Kidney epithelial cell (primary cell): ENCODE data around the gene GTSE1. TPM values are rescaled to one million over a fixed set of nuclear protein-coding genes. Genes with fewer than 3 reads are reported as not detected.

Experiments
- DNase-seq: peaks from one replicate; pipeline ENCODE4 v3.0.0-alpha.2; 2010; ENCODE audit warnings: low read depth
- H3K27me3 ChIP-seq: 2 replicates; pipeline ENCODE4 v1.6.0; 2011; ENCODE audit warnings: low read length; ENCODE audit not compliant: control insufficient read depth, insufficient read depth
- H3K36me3 ChIP-seq: 2 replicates; pipeline ENCODE4 v1.5.1; 2011; ENCODE audit warnings: low read length; ENCODE audit not compliant: control insufficient read depth, insufficient read depth
- H3K4me3 ChIP-seq: 2 replicates; pipeline ENCODE4 v1.5.1; 2011; ENCODE audit warnings: low read depth, mild to moderate bottlenecking, control low read depth, low read length
- CTCF ChIP-seq: IDR thresholded peaks from 2 replicates; pipeline ENCODE4 v1.5.1; 2011; ENCODE audit warnings: mild to moderate bottlenecking, moderate library complexity, low read length, control low read depth, inconsistent platforms; ENCODE audit not compliant: insufficient read depth, poor library complexity, severe bottlenecking
- total RNA-seq: library from RNA; depleted of rRNA; stranded (reverse); fragments of >200 nt; gene quantifications from 2 replicates; pipeline ENCODE4 v1.2.3, GENCODE V29; 2015

The GTSE1 gene
- total RNA-seq, 1 donor from 2014 or later = 3.8 TPM

DNA sequence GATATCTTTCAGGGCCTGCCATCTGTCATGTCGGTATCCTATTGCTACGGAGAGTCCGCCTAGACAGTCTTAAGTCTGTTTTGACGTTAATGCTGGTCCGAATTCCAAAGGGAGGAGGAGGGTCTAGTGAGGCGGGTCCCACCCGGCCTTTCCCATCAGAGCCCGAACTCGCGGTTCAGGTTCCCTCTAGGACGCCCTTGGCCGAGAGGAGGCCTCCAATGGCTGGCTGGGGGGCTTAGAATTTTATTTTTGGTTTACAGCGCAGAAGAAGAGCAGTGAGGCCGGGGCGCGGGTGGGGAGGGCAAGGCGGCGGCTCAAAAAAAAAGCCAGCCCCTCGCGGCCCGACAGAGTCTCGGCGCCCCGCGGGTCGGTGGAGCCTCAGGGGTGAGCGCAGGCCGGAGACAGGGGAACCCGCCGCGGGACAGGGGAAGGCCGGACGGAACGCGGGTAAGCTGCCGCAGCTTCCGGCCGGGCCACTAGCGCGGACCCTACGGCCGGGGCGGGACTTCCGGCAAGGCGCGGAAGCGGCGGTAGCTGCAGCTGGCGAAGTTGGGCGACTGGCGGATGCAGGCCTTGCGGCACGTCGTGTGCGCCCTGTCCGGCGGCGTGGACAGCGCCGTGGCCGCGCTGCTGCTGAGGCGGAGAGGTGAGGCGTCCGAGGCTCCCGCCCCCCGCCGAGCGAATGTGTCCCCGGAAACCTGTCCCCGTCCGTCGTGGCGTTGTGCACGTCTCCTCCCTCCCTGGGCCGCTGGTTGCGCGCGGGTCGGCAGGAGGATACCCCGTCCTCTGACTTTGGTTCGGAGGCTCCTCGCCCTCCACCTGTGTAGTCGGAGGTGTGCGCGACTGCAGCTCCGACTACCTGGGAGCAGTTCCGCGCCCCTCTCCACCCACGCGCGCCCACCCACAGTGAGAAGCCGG is 38.8 kb downstream of the GTSE1 start, which contains the start of gene TRMU:
TSS of gene TRMU (plus strand) at position 514 of the 918 bp plus-strand sequence. CDS start at position 565, 51 bp downstream.
- H3K4me3 ChIP-seq = peak within 1 kb of the TSS; percentile 99
- peaks cover 6% of the 10 kb centered on the region for H3K36me3 ChIP-seq
- peak; percentile 56 for DNase-seq
- no peak for TF ChIP-seq CTCF
- H3K27me3 ChIP-seq = no peaks in the 10 kb centered on the region

DNA sequence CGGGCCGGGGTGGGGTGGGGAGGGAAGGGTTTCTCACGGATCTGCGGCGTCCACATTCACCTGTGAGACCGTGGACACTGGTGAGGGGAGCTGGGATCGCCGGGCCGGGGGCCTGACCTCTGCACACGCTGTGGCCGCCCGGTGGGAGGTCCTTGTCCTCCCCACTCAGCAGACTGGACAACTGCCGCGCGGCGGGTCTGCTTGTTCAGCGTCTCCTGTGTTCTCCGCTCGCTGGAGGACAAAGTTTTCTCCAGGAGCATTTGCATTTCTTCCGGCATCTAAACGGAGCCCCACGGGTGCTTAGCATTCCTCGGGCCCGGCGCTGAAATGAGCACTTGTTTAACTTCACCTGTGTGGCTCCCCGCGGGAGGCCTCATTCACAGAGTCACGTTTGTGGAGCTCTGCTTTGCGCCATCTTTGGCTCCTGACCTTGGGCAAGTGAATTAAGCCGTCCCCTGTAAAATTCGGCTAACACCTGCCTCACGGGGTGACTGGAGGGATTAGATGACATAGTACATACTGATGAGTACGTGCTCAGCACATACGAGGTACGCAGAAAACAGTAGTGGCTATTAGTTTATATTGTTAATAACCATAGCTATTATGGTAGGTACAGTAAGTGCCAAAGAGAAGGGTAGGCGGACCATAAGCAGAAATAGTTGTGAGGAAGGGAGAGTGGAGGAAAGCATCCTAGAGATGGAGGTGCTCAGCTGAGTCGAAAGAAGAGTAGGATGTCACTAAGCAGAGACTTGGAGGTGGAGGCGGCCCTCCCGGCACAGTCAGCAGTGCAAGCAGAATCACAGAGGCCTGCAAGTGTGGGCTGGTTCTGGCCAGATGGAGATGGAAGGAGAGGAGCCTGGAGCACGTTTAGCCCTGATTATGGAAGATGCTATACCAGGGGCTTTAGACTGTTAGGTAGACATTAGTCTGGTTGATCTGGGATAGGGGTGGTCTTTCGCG is 39.7 kb downstream of the GTSE1 start:
- TF ChIP-seq CTCF = no peak
- no peaks in the 10 kb centered on the region for H3K27me3 ChIP-seq
- peaks cover 8% of the 10 kb centered on the region for H3K36me3 ChIP-seq
- no peak for DNase-seq
- H3K4me3 ChIP-seq = peak overlapping the region; percentile 99

GRCh38 chr22:46337870-46338269 is 41.2 kb downstream of the GTSE1 start:
- Histone ChIP-seq H3K4me3 (no peak overlapping the region), H3K36me3 (peaks cover 8% of the 10 kb centered on the region), H3K27me3 (no peaks in the 10 kb centered on the region)
- no peak for DNase-seq
- no peak for TF ChIP-seq CTCF

DNA sequence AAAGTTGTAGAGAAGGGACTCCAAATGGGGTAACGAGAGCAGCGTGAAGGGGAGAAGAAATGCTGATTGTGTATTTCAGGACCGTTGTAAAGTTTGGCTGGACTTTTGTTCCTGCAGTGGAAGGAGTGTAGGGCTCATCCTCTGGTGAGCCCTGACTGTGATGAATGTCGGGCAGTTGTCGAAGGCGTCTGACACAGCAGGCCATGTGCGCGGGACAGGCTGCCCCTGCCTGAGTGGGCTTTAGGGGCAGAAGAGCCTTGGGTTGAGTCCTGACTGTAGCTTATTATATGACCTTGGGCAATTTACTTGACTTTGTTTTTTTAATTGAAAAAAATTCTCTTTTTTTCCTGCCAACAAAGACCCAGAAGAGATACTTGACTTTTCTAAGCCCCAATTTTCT is 42.0 kb downstream of the GTSE1 start:
- Histone ChIP-seq H3K4me3 (no peak overlapping the region), H3K27me3 (no peaks in the 10 kb centered on the region), H3K36me3 (peaks cover 8% of the 10 kb centered on the region)
- TF ChIP-seq CTCF = no peak
- no peak for DNase-seq

- H3K4me3 ChIP-seq = no peak overlapping the region
- TF ChIP-seq CTCF = no peak
- peaks cover 8% of the 10 kb centered on the region for H3K36me3 ChIP-seq
- DNase-seq = no peak
- no peaks in the 10 kb centered on the region for H3K27me3 ChIP-seq
Observed at GRCh38 chr22:46339956-46340355, 43.3 kb downstream of the GTSE1 start.
